ENCODE data around the gene NACC1. TPM values are rescaled to one million over a fixed set of nuclear protein-coding genes. Genes with fewer than 3 reads are reported as not detected.

NACC1 gene
- total RNA-seq, 1 experiment from 2014 or later = 80.9 TPM

DNA sequence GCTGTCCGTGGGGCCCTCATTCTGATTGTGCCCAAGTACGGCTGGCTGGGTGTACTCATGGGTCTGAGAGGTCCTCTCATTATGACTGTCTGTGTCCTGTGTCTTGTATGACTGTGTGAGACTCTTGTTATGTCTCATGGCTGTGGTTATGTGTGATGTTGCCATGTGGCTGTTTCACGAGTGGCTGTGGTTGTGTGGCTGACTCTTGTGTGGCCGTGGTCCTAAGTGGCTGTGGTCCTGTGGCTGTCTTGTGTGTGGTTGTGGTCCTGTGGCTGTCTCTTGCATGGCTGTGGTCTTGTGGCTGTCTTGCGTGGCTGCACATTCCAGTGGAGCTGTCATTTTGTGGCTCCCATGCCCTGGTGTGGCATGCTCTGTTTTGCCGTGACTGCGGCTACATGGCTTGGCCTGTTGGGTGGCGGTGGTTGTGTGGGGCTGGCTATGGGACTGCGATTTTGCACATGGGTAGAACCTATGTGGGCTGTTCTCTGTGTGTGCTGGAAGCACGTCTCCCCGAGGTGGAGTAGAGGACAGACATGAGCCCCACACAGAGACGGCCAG, 18.0 kb upstream of the NACC1 start:
- H3K4me3 Mint-ChIP-seq (ENCODE audit: low read depth, unreplicated experiment) = no peak overlapping the region
- no TSS peak for BruUV-seq (replicated peaks)
- no peak for DNase-seq
- TF ChIP-seq CTCF (IDR thresholded peaks at IDR 0.05; ENCODE audit: unreplicated experiment) = no peak
- no peaks in the 10 kb centered on the region for H3K27me3 Mint-ChIP-seq (ENCODE audit: unreplicated experiment)
- CTCF ChIA-PET = no interaction called here
- H3K9me3 Mint-ChIP-seq (ENCODE audit: low read depth, unreplicated experiment) = no peaks in the 10 kb centered on the region
- peaks cover 24% of the 10 kb centered on the region for H3K36me3 Mint-ChIP-seq (ENCODE audit: insufficient read depth, unreplicated experiment)
- intact Hi-C loops (cut with micrococcal nuclease; ENCODE audit: unreplicated experiment) = loop anchor here (5.0 kb wide), 1 partner anchor 162 kb away; no protein-coding TSS in a partner anchor
- no peak overlapping the region for H3K27ac Mint-ChIP-seq (ENCODE audit: unreplicated experiment)
- no peaks in the 10 kb centered on the region for H3K4me1 Mint-ChIP-seq (ENCODE audit: low read depth, unreplicated experiment)

DNA sequence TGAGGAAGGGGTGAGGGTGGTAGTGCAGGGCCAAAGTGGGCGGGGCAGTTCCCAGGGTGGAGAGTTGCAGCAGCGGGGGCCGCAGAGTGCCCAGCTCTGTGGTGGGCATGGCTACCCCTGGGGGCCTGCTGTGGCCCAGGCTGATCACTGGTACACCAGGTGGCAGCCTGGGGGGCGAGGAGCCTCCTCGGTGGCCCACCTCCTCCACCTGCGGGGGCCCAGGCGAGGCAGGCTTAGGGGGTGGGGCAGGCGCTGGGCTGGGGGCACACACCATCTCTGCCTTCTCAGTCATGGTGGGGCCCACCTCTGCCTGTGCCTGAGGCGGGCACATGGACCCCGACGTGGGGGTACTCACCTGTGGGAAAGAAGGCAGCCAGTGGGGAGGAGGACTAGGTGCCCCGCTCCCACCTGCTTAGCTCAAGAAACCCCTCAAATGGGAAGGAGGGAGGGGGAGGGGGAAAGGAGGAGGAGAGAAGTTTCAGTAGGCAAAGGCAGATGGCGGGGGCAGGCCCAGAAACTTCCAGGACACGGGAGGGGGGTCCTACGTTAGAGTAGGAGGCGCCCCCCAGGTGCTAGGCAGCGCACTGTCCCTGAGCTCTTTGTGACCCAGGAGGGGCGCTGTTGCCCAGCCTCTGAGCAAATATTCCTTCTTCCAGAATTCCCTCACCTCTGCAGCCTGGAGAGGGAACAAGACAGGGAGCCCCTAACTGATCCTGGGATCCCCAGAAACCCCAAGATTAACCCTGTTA, 17.0 kb upstream of the NACC1 start:
- H3K27ac Mint-ChIP-seq (ENCODE audit: unreplicated experiment) = no peak overlapping the region

GRCh38 chr19:13101590-13102415, 16.3 kb upstream of the NACC1 start:
- Mint-ChIP-seq H3K4me3 (ENCODE audit: low read depth, unreplicated experiment) (peak overlapping the region; percentile 41), H3K27ac (ENCODE audit: unreplicated experiment) (no peak overlapping the region), H3K36me3 (ENCODE audit: insufficient read depth, unreplicated experiment) (peaks cover 22% of the 10 kb centered on the region), H3K4me1 (ENCODE audit: low read depth, unreplicated experiment) (no peaks in the 10 kb centered on the region), H3K27me3 (ENCODE audit: unreplicated experiment) (no peaks in the 10 kb centered on the region), H3K9me3 (ENCODE audit: low read depth, unreplicated experiment) (no peaks in the 10 kb centered on the region)
- DNase-seq = no peak
- intact Hi-C loops (cut with micrococcal nuclease; ENCODE audit: unreplicated experiment) = loop anchor here (5.0 kb wide), 1 partner anchor 160 kb away; no protein-coding TSS in a partner anchor
- CTCF ChIA-PET = interaction anchor here (1.2 kb wide), 1 partner anchor 41 kb away, joined by 4 read pairs; no protein-coding TSS in a partner anchor
- BruUV-seq (replicated peaks) = no TSS peak
- TF ChIP-seq CTCF (IDR thresholded peaks at IDR 0.05; ENCODE audit: unreplicated experiment) = no peak

More for the DNA sequence above, 17.0 kb upstream of the NACC1 start:
- TF ChIP-seq CTCF (IDR thresholded peaks at IDR 0.05; ENCODE audit: unreplicated experiment) = no peak
- Mint-ChIP-seq H3K36me3 (ENCODE audit: insufficient read depth, unreplicated experiment) (peaks cover 20% of the 10 kb centered on the region), H3K27me3 (ENCODE audit: unreplicated experiment) (no peaks in the 10 kb centered on the region), H3K4me1 (ENCODE audit: low read depth, unreplicated experiment) (no peaks in the 10 kb centered on the region), H3K4me3 (ENCODE audit: low read depth, unreplicated experiment) (no peak overlapping the region), H3K9me3 (ENCODE audit: low read depth, unreplicated experiment) (no peaks in the 10 kb centered on the region)
- no peak for DNase-seq
- CTCF ChIA-PET = interaction anchor here (1.2 kb wide), 1 partner anchor 40 kb away, joined by 4 read pairs; no protein-coding TSS in a partner anchor
- intact Hi-C loops (cut with micrococcal nuclease; ENCODE audit: unreplicated experiment) = loop anchor here (5.0 kb wide), 1 partner anchor 161 kb away; no protein-coding TSS in a partner anchor
- BruUV-seq (replicated peaks) = no TSS peak

DNA sequence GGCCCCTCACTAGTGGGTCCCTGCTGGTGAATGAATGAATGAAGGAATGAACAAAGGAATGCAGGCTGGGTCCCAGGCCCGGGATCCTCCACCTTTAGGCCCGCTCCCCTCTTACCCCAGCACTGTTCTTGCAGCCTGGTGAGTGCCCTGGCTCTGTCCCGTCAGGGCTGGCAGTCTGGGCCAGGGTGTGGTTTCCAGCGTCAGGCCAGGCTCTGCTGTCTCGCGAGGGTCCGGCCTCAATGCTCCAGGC, 15.7 kb upstream of the NACC1 start:
- no peak for DNase-seq
- CTCF ChIA-PET = no interaction called here
- Mint-ChIP-seq H3K36me3 (ENCODE audit: insufficient read depth, unreplicated experiment) (peaks cover 26% of the 10 kb centered on the region), H3K27ac (ENCODE audit: unreplicated experiment) (no peak overlapping the region), H3K4me3 (ENCODE audit: low read depth, unreplicated experiment) (peak overlapping the region; percentile 41), H3K9me3 (ENCODE audit: low read depth, unreplicated experiment) (no peaks in the 10 kb centered on the region), H3K27me3 (ENCODE audit: unreplicated experiment) (no peaks in the 10 kb centered on the region), H3K4me1 (ENCODE audit: low read depth, unreplicated experiment) (no peaks in the 10 kb centered on the region)
- no peak for TF ChIP-seq CTCF (IDR thresholded peaks at IDR 0.05; ENCODE audit: unreplicated experiment)
- no TSS peak for BruUV-seq (replicated peaks)
- intact Hi-C loops (cut with micrococcal nuclease; ENCODE audit: unreplicated experiment) = loop anchor here (5.0 kb wide), 1 partner anchor 160 kb away; no protein-coding TSS in a partner anchor

Measured in Calu3 (cell line).